GM23248 (cell line): ENCODE measurements around the gene KHDC4. TPM values are rescaled to one million over a fixed set of nuclear protein-coding genes. Genes with fewer than 3 reads are reported as not detected.

Source experiments
- DNase-seq: peaks from one replicate; pipeline ENCODE4 v3.0.0-alpha.2; 2015
- H2AFZ ChIP-seq: fragments of 200-600 bp; sonication (generic); 2 replicates; pipeline ENCODE4 v1.6.1; 2016; ENCODE audit warnings: antibody characterized with exemption
- H3F3A ChIP-seq: fragments of 200-600 bp; sonication (generic); 2 replicates; pipeline ENCODE4 v1.6.1; 2016; ENCODE audit warnings: mild to moderate bottlenecking, antibody characterized with exemption, mixed run types; ENCODE audit not compliant: insufficient read depth
- H3K27ac ChIP-seq: fragments of 200-600 bp; sonication (generic); 2 replicates; pipeline ENCODE4 v1.5.1; 2016; ENCODE audit warnings: mild to moderate bottlenecking
- H3K27me3 ChIP-seq: fragments of 200-600 bp; sonication (generic); replicated peaks from 2 replicates; pipeline ENCODE4 v1.6.1; 2016; ENCODE audit warnings: mild to moderate bottlenecking; ENCODE audit not compliant: insufficient read depth
- H3K36me3 ChIP-seq: fragments of 200-600 bp; sonication (generic); 2 replicates; pipeline ENCODE4 v1.6.1; 2016; ENCODE audit warnings: low read depth, mild to moderate bottlenecking
- H3K4me1 ChIP-seq: fragments of 200-600 bp; sonication (generic); 2 replicates; pipeline ENCODE4 v1.6.1; 2016; ENCODE audit warnings: mild to moderate bottlenecking; ENCODE audit not compliant: insufficient read depth
- H3K4me2 ChIP-seq: fragments of 200-600 bp; sonication (generic); one replicate; pipeline ENCODE4 v1.6.1; 2016; ENCODE audit warnings: mild to moderate bottlenecking; ENCODE audit not compliant: unreplicated experiment
- H3K4me3 ChIP-seq: fragments of 200-600 bp; sonication (generic); 2 replicates; pipeline ENCODE4 v1.5.1; 2016; ENCODE audit warnings: mild to moderate bottlenecking
- H3K79me2 ChIP-seq: fragments of 200-600 bp; sonication (generic); 2 replicates; pipeline ENCODE4 v1.6.1; 2016; ENCODE audit warnings: mild to moderate bottlenecking; ENCODE audit not compliant: insufficient read depth
- H3K9ac ChIP-seq: fragments of 200-600 bp; sonication (generic); 2 replicates; pipeline ENCODE4 v1.6.1; 2016; ENCODE audit warnings: mild to moderate bottlenecking
- H3K9me2 ChIP-seq: fragments of 200-600 bp; sonication (generic); 2 replicates; pipeline ENCODE4 v1.6.1; 2016; ENCODE audit warnings: mixed run types, mild to moderate bottlenecking, moderate library complexity; ENCODE audit not compliant: insufficient read depth
- H3K9me3 ChIP-seq: fragments of 200-600 bp; sonication (generic); one replicate; pipeline ENCODE4 v1.6.1; 2017; ENCODE audit warnings: low read depth
- H4K20me1 ChIP-seq: fragments of 200-600 bp; sonication (generic); 2 replicates; pipeline ENCODE4 v1.6.0; 2016; ENCODE audit not compliant: insufficient read depth
- EZH2 ChIP-seq: fragments of 200-600 bp; sonication (generic); IDR thresholded peaks from 2 replicates; pipeline ENCODE4 v1.6.1; 2018; ENCODE audit warnings: antibody characterized with exemption, mild to moderate bottlenecking; ENCODE audit not compliant: insufficient read depth, poor library complexity, severe bottlenecking
- EZH2phosphoT487 ChIP-seq: fragments of 200-600 bp; sonication (generic); IDR thresholded peaks from 2 replicates; pipeline ENCODE4 v1.6.1; 2018; ENCODE audit warnings: antibody characterized with exemption, moderate library complexity, mild to moderate bottlenecking, low read depth; ENCODE audit not compliant: insufficient read depth
- WGBS, 2 experiments: methylation state at CpG; one replicate each; pipeline ENCODE4 v1.1.6; 2015 to 2017; ENCODE audit warnings: low lambda C conversion rate in 2 of 2, low coverage in 1 of 2; ENCODE audit errors: missing lambda C conversion rate in 2 of 2; 5-methylcytosine and 5-hydroxymethylcytosine counted together
- in situ Hi-C: fragments of 300-500 bp; cut with MboI; formaldehyde crosslinking; loops from 2 replicates; pipeline ENCODE4 v1.15.0; 2020
- polyA plus RNA-seq: library from polyadenylated mRNA; unstranded; fragments of >200 nt; fragmentation: Nextera tagmentation; extraction: Ambion mirVana; gene quantifications from 2 replicates; pipeline ENCODE4 v1.2.1, GENCODE V29; 2016
- total RNA-seq: library from RNA; depleted of rRNA; stranded (reverse); fragments of >200 nt; shearing (Covaris generic); gene quantifications from 2 replicates; pipeline ENCODE4 v1.2.3, GENCODE V29; 2014

KHDC4 gene
- total and polyA plus RNA-seq, 2 experiments from 2014 or later = 24.2 to 27.8 TPM

GRCh38 chr1:155981266-155982088 lies 47.3 kb upstream of the KHDC4 start:
- 19 to 21% methylated on average over 6 of the region's 6 CpGs for WGBS, 2 experiments
- in situ Hi-C loops = no loop called here
- H3K9me2 ChIP-seq = no peaks in the 10 kb centered on the region
- peak overlapping the region; percentile 94 for H3K4me3 ChIP-seq
- H3K27me3 ChIP-seq = no peaks in the 10 kb centered on the region
- H3K79me2 ChIP-seq = peaks cover 68% of the 10 kb centered on the region
- peak overlapping the region; percentile 96 for H3K27ac ChIP-seq
- no peaks in the 10 kb centered on the region for H4K20me1 ChIP-seq
- H3K4me1 ChIP-seq = peaks cover 35% of the 10 kb centered on the region
- no peak for TF ChIP-seq EZH2phosphoT487
- TF ChIP-seq EZH2 = no peak
- H2AFZ ChIP-seq = no peak overlapping the region
- peak; percentile 90 for DNase-seq
- no peaks in the 10 kb centered on the region for H3K9me3 ChIP-seq
- peak overlapping the region; percentile 97 for H3K4me2 ChIP-seq
- peak overlapping the region; percentile 97 for H3K9ac ChIP-seq
- 0 out of 2 replicates have a peak, but pooled peaks cover 2% of the 10 kb centered on the region for H3K36me3 ChIP-seq
- peaks cover 53% of the 10 kb centered on the region for H3F3A ChIP-seq

GRCh38 chr1:155979597-155980343 lies 45.6 kb upstream of the KHDC4 start:
- Histone ChIP-seq H4K20me1 (0 out of 2 replicates have a peak, but pooled peaks cover 4% of the 10 kb centered on the region), H3K27ac (peak overlapping the region; percentile 96), H3K4me1 (peaks cover 46% of the 10 kb centered on the region), H3K4me3 (peak overlapping the region; percentile 94), H3K79me2 (peaks cover 85% of the 10 kb centered on the region), H3F3A (peaks cover 62% of the 10 kb centered on the region), H2AFZ (no peak overlapping the region), H3K27me3 (no peaks in the 10 kb centered on the region), H3K9me2 (no peaks in the 10 kb centered on the region), H3K36me3 (0 out of 2 replicates have a peak, but pooled peaks cover 2% of the 10 kb centered on the region), H3K9ac (peak overlapping the region; percentile 97), H3K9me3 (no peaks in the 10 kb centered on the region), H3K4me2 (peak overlapping the region; percentile 97)
- in situ Hi-C loops = no loop called here
- TF ChIP-seq EZH2phosphoT487 (no peak), EZH2 (no peak)
- DNase-seq = peak; percentile 63
- 16% methylated on average over 4 of the region's 4 CpGs for WGBS, 2 experiments

GRCh38 chr1:155978973-155979429 lies 44.8 kb upstream of the KHDC4 start:
- Histone ChIP-seq H3K4me3 (peak overlapping the region; percentile 94), H3K4me2 (peak overlapping the region; percentile 97), H2AFZ (no peak overlapping the region), H3K4me1 (peaks cover 45% of the 10 kb centered on the region), H3K9me2 (no peaks in the 10 kb centered on the region), H3K36me3 (0 out of 2 replicates have a peak, but pooled peaks cover 2% of the 10 kb centered on the region), H4K20me1 (0 out of 2 replicates have a peak, but pooled peaks cover 4% of the 10 kb centered on the region), H3F3A (peaks cover 61% of the 10 kb centered on the region), H3K9ac (peak overlapping the region; percentile 97), H3K27ac (peak overlapping the region; percentile 96), H3K27me3 (no peaks in the 10 kb centered on the region), H3K9me3 (no peaks in the 10 kb centered on the region), H3K79me2 (peaks cover 92% of the 10 kb centered on the region)
- 0 to 3% methylated on average over 8 of the region's 8 CpGs for WGBS, 2 experiments
- in situ Hi-C loops = no loop called here
- peak; percentile 65 for DNase-seq
- TF ChIP-seq EZH2 (no peak), EZH2phosphoT487 (no peak)

GRCh38 chr1:155978325-155978972 lies 44.2 kb upstream of the KHDC4 start, which contains the start of gene ARHGEF2:
Gene ARHGEF2 (minus strand): TSS chr1:155978547. CDS start chr1:155978427, 120 bp downstream.
- H2AFZ ChIP-seq = no peak within 1 kb of the TSS
- peak within 1 kb of the TSS; percentile 96 for H3K27ac ChIP-seq
- peak; percentile 74 for DNase-seq
- H3K4me3 ChIP-seq = peak within 1 kb of the TSS; percentile 94
- no peaks in the 10 kb centered on the region for H3K9me3 ChIP-seq
- H3K79me2 ChIP-seq = peaks cover 98% of the 10 kb centered on the region
- H3K9me2 ChIP-seq = no peaks in the 10 kb centered on the region
- H3K4me1 ChIP-seq = peaks cover 41% of the 10 kb centered on the region
- 0 to 1% methylated on average over 11 to 39 of the region's 52 CpGs for WGBS, 2 experiments
- H3K4me2 ChIP-seq = peak within 1 kb of the TSS; percentile 97
- H4K20me1 ChIP-seq = 0 out of 2 replicates have a peak, but pooled peaks cover 4% of the 10 kb centered on the region
- peaks cover 59% of the 10 kb centered on the region for H3F3A ChIP-seq
- H3K27me3 ChIP-seq = no peaks in the 10 kb centered on the region
- in situ Hi-C loops = no loop called here
- TF ChIP-seq EZH2phosphoT487 = no peak
- no peak for TF ChIP-seq EZH2
- H3K36me3 ChIP-seq = 0 out of 2 replicates have a peak, but pooled peaks cover 2% of the 10 kb centered on the region
- peak within 1 kb of the TSS; percentile 97 for H3K9ac ChIP-seq
